Panc1 (cell line): ENCODE results near the gene LIX1.

Experiments used
- CTCF ChIP-seq: fragments of 450-650 bp; IDR thresholded peaks from 2 replicates; pipeline ENCODE4 v1.5.1; 2017; ENCODE audit warnings: mild to moderate bottlenecking
- POLR2AphosphoS5 ChIP-seq: IDR thresholded peaks from 2 replicates; pipeline ENCODE4 v1.6.1; 2012; ENCODE audit warnings: mild to moderate bottlenecking, low read depth, low read length, moderate library complexity
- REST ChIP-seq, 2 experiments: IDR thresholded peaks; 2 replicates each; pipeline ENCODE4 v1.6.1; 2011 to 2012; ENCODE audit warnings: low read depth in 2 of 2, control low read depth in 1 of 2, low read length in 1 of 2, mild to moderate bottlenecking in 1 of 2, moderate library complexity in 1 of 2; ENCODE audit not compliant: insufficient read depth in 1 of 2
- TCF7L2 ChIP-seq: IDR thresholded peaks from 2 replicates; pipeline ENCODE4 v1.6.1; 2011; ENCODE audit warnings: mild to moderate bottlenecking, low read depth, low read length, inconsistent platforms

GRCh38 chr5:97120195-97120594 lies 22.2 kb downstream of the LIX1 start:
- TF ChIP-seq CTCF (no peak), POLR2AphosphoS5 (no peak), TCF7L2 (no peak), REST (IDR thresholded peaks at IDR 0.05; ENCODE audit: insufficient read depth in 1 of 2, low read depth in 2 of 2, low read length in 1 of 2) (no peak)
